Nephron progenitor cell (in vitro differentiated cells): ENCODE results near the gene ELAC2.

Experiments used
- DNase-seq: peaks from one replicate; pipeline ENCODE4 v3.0.0; 2021
- H3K27ac Mint-ChIP-seq: 2 replicates; pipeline ENCODE4 v1.8.0; 2021; ENCODE audit warnings: mild to moderate bottlenecking, moderate library complexity, mixed read lengths
- H3K27me3 Mint-ChIP-seq: 2 replicates; pipeline ENCODE4 v1.8.0; 2021; ENCODE audit warnings: mild to moderate bottlenecking, low read depth, mixed read lengths; ENCODE audit not compliant: poor library complexity
- H3K36me3 Mint-ChIP-seq: 2 replicates; pipeline ENCODE4 v1.8.0; 2021; ENCODE audit warnings: low read depth, mixed read lengths
- H3K4me1 Mint-ChIP-seq: 2 replicates; pipeline ENCODE4 v1.8.0; 2021; ENCODE audit warnings: mixed read lengths
- H3K4me3 Mint-ChIP-seq: 2 replicates; pipeline ENCODE4 v1.8.0; 2021; ENCODE audit warnings: mild to moderate bottlenecking, moderate library complexity, mixed read lengths
- H3K9me3 Mint-ChIP-seq: 2 replicates; pipeline ENCODE4 v1.8.0; 2021; ENCODE audit warnings: mild to moderate bottlenecking, moderate library complexity, mixed read lengths
- TF ChIP-seq, protein P1 (sequence below): fragments of 200-600 bp; sonication (generic); IDR thresholded peaks from 2 replicates; pipeline ENCODE4 v1.5.0; 2021; ENCODE audit warnings: antibody characterized with exemption

Gene ELAC2

DNA sequence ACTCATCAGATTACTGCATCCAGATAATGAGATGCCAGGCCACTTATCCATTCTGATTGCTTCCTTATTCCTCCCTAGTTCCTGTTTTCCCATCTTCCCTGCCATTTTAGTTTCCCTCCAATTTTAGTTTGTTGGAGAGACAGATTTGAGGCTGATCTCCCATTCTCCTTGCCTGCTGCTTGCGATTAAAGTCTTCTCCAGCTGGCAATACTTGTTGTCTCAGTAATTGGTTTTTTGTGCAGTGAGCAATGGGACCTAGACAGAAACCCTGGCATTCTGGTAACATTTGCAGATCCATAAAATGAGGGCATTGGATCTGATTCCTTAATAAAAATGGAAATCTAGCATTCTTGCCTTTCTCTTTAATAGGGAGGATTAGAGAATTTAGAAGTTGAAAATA is 17.6 kb upstream of the ELAC2 start:
- no peak overlapping the region for H3K4me3 Mint-ChIP-seq
- H3K27me3 Mint-ChIP-seq: peaks cover 5% of the 10 kb centered on the region
- peaks cover 8% of the 10 kb centered on the region for H3K4me1 Mint-ChIP-seq
- H3K27ac Mint-ChIP-seq: no peak overlapping the region
- H3K9me3 Mint-ChIP-seq: peaks cover 35% of the 10 kb centered on the region
- H3K36me3 Mint-ChIP-seq: peaks cover 16% of the 10 kb centered on the region
- DNase-seq: no peak
- TF ChIP-seq, protein P1, sequence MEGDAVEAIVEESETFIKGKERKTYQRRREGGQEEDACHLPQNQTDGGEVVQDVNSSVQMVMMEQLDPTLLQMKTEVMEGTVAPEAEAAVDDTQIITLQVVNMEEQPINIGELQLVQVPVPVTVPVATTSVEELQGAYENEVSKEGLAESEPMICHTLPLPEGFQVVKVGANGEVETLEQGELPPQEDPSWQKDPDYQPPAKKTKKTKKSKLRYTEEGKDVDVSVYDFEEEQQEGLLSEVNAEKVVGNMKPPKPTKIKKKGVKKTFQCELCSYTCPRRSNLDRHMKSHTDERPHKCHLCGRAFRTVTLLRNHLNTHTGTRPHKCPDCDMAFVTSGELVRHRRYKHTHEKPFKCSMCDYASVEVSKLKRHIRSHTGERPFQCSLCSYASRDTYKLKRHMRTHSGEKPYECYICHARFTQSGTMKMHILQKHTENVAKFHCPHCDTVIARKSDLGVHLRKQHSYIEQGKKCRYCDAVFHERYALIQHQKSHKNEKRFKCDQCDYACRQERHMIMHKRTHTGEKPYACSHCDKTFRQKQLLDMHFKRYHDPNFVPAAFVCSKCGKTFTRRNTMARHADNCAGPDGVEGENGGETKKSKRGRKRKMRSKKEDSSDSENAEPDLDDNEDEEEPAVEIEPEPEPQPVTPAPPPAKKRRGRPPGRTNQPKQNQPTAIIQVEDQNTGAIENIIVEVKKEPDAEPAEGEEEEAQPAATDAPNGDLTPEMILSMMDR: no peak

- H3K4me3 Mint-ChIP-seq: no peak overlapping the region
- peak; percentile 48 for DNase-seq
- H3K9me3 Mint-ChIP-seq: peaks cover 26% of the 10 kb centered on the region
Observed at GRCh38 chr17:13031718-13032350, 14.0 kb upstream of the ELAC2 start.

GRCh38 chr17:13030459-13031300 is 12.9 kb upstream of the ELAC2 start:
- TF ChIP-seq, protein P1: peak; percentile 86
- H3K4me1 Mint-ChIP-seq: peaks cover 16% of the 10 kb centered on the region
- H3K9me3 Mint-ChIP-seq: peaks cover 15% of the 10 kb centered on the region
- peaks cover 4% of the 10 kb centered on the region for H3K36me3 Mint-ChIP-seq
- H3K27me3 Mint-ChIP-seq: peaks cover 9% of the 10 kb centered on the region
- no peak overlapping the region for H3K27ac Mint-ChIP-seq
- H3K4me3 Mint-ChIP-seq: no peak overlapping the region
- peak; percentile 59 for DNase-seq

More at GRCh38 chr17:13031718-13032350, 14.0 kb upstream of the ELAC2 start:
- H3K27me3 Mint-ChIP-seq: peaks cover 5% of the 10 kb centered on the region
- TF ChIP-seq, protein P1: peak; percentile 76
- peaks cover 14% of the 10 kb centered on the region for H3K36me3 Mint-ChIP-seq
- no peak overlapping the region for H3K27ac Mint-ChIP-seq
- peaks cover 16% of the 10 kb centered on the region for H3K4me1 Mint-ChIP-seq

DNA sequence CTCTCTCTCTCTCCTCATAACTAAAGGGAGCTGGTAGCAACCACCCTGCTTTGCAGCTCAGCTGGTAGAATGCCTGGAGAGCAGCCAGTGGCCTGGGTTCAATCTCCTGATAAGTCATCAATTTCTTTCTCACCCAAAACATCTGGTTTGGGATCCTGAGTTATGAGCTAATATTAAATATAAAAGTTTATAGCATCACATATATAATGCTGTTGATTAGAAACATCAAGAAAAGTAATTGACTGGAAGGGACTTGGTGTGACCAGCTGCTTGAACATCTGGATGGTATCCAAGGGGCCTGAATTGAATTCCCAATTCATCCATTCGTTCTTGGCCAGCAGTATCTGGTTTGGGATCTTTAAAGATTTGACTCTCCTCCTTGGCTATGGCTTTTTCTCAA is 12.2 kb upstream of the ELAC2 start:
- H3K4me3 Mint-ChIP-seq: no peak overlapping the region

DNA sequence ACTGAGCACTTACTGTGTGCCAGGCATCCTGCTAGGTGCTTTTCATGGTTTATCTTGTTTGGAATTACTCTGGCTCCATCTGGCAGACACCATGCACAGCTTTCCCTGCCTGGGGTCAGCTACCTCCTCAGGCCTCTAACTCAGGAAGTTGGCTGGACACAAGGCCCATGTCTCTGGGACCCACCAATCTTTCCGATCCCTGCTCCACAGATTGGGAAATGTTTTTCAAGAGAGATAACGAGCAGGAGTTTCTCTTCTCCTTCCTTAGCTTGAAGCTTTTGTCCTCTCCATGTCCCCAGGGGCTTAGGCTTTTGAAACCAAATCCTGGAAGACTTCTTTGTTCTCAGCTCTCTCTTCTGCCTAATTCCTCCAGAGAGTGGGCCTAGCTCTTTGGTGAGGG is 11.5 kb upstream of the ELAC2 start:
- no peak for DNase-seq

More for the DNA sequence above, 12.2 kb upstream of the ELAC2 start:
- H3K27me3 Mint-ChIP-seq: peaks cover 10% of the 10 kb centered on the region
- H3K4me1 Mint-ChIP-seq: peaks cover 16% of the 10 kb centered on the region
- TF ChIP-seq, protein P1: no peak
- no peaks in the 10 kb centered on the region for H3K36me3 Mint-ChIP-seq
- H3K9me3 Mint-ChIP-seq: peaks cover 10% of the 10 kb centered on the region
- no peak for DNase-seq
- H3K27ac Mint-ChIP-seq: no peak overlapping the region

More for the DNA sequence above, 11.5 kb upstream of the ELAC2 start:
- peaks cover 11% of the 10 kb centered on the region for H3K27me3 Mint-ChIP-seq
- H3K4me3 Mint-ChIP-seq: no peak overlapping the region
- H3K4me1 Mint-ChIP-seq: peaks cover 17% of the 10 kb centered on the region
- no peaks in the 10 kb centered on the region for H3K36me3 Mint-ChIP-seq
- no peak overlapping the region for H3K27ac Mint-ChIP-seq
- TF ChIP-seq, protein P1: no peak
- H3K9me3 Mint-ChIP-seq: peaks cover 4% of the 10 kb centered on the region
